ENCODE data around the gene PTPRC.

Gene PTPRC

DNA sequence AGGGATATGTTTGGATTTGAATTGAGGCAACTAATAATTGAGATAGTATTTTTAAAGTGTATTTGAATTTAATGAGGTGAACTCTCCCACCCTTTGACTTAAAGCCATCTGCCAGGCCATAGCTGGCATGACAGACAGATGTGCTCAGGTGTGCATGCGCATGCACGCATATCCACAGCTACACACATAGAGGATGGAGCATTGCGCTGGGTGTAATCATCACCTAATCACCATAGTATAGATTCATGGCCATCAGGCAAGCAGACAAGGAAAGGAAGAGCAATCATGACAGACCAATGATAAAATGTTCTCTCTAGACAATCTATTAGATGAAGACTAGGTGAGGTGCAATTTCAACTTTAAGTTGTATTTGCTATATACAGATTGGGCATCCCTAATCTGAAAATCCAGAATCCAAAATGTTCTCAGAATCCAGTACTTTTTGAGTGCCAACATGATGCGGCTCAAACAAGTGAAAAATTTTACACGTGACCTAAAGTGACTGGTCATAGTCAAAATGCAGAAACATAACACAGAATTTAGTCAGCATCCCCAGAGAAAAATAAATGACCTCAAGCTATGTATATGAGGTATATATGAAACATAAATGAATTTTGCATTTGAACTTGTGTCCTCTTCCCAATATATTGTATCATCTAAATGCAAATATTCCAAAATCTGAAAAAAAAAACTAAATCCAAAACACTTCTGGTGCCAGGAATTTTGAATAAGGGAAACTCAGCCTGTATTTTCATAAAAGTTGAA is 70.1 kb downstream of the PTPRC start:
- no peak for DNase-seq

DNA sequence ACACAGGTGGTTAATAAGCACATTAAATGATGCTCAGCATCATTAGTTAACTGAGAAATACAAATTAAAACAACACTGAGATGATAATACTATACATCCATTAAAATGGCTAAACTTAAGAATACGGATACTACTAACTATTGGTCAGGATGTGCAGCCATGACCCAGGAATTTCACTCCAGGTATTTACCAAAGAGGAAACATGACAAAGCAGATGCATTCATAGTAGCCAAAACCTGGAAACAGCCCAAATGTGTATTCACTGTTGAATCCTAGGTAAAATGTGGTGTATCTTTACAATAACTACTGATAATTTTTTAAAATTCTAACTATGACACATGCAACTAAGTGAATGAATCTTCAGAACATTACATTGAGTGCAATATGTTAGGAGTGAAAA is 73.0 kb downstream of the PTPRC start:
- DNase-seq, result no peak

DNA sequence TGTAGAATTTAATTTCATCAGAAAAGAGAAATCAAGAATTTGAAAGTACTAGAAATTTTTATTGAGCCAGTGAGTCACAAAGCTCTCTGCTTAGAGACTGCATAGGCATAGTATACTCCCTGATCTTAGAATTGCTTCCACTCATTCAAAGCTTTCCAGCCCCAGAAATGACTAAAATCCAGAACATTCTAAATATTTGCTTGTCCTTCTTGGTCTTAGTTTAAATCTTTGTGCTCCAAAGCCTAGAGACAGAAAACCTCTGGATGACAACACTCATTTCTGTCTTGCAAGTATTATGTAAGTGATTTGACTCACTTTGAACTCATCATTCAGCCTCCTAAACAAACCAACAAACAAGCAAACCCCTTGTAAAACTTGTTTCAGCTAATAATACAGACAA is 74.2 kb downstream of the PTPRC start:
- no peak for DNase-seq

DNA sequence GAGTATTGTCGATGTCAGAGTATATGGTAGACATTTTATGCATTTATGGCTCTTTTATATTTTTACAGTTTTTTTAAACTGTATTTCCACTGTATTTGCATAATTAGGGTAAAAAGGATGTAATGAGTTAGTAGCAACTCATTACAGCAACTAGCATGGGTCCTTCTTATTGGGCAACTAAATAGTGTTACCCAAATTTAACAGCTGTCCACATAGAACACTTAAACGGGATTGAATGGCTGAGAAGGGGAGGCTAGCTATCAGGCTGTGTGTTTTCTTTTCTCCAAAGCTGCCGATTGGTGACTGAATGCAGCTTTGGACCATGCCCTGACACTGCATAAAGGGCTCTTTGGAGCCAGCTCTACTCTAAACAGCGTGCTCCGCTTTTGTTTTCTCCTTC is 75.4 kb downstream of the PTPRC start:
- DNase-seq, result no peak

DNA sequence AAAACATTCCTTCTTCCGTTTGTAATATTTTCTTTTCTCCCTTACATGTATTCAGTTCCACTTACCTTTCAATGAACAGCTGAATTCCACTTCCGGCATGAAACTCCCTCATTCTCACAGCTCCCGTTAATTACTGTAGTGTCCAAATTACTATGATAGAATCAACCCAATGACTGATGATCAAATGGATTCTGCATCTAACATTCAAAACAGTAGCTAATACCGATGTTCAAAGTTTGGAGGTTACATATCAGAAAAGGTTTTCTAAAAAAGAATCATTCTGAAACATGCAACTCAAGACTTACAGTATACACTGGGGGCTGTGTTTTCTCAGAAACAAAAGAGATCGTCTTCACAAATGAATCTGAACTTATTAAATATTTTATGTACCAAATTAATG is 77.2 kb downstream of the PTPRC start:
- DNase-seq, result no peak

DNA sequence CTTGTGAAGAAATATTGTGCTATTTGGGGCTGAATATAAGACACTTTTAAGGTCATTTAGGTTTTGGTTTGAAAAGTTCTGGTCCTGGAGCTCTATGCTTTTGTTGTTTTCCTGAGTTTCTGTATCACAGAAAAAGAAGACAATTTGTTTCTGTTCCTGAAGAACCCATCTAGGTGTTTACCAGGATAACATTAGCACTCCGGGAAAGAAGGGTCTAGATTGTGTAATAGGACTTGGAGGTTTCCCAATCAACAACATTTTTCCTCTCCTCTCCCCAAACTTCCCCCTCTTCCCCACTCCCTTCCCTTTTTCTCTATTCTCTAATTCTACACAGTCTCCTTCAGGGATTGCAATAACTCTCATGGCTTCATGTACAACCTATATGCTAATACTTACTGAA is 78.7 kb downstream of the PTPRC start:
- no peak for DNase-seq

DNA sequence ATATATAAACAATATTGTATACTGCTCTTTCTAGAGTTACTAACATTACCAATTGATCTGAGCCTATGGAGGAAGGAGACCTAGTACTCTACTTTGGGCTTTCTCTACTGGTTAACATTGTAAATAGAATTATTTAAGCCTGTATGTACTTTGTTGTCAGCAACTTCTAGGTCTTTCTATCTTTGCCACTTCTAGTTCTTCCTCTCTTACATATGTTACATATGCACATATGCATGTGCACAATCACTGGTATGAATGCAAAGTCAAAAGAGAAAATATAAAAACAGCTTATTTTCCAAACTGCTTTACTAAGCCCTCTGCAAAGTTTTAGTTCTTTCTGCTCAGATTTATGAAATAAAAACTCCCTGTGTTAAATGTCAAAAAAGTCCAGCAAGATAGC is 84.3 kb downstream of the PTPRC start:
- no peak for DNase-seq

DNA sequence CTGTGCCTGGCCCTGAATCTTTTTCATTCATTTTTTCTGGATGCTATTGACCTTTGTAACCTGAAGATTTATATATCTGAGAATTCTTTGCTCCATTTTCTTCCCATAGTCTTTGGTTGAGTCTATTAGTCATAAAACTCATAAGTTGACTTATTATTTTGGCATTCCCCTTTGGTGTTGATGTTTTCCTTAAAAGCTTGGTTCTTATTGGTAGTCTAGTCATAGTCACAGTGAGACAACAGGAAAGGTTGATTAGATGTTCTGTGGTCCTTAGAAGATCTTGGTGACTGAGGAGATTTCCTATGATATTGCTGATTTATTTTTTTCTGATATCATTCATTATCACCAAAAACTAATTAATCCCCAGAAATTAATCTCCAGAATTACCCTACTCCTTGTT is 86.2 kb downstream of the PTPRC start:
- DNase-seq, result no peak

DNA sequence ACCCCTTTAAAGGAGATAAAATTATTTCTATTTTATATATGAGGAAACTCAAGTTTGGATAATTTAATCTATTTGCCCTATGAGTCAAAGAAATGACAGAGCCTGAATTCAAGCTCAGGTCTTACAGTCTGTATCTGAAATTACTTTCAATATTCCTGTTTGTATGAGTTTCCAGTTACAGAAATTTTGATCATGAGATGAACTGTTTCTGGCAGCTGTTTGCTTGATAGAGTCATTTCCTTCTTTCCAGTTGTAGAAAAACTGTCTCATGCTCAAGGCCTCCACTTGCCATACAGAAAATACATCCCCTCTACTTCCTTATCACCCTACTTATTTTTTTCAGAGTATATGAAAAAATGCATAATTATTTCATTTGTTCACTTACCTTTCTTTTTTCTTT is 87.6 kb downstream of the PTPRC start:
- no peak for DNase-seq

DNA sequence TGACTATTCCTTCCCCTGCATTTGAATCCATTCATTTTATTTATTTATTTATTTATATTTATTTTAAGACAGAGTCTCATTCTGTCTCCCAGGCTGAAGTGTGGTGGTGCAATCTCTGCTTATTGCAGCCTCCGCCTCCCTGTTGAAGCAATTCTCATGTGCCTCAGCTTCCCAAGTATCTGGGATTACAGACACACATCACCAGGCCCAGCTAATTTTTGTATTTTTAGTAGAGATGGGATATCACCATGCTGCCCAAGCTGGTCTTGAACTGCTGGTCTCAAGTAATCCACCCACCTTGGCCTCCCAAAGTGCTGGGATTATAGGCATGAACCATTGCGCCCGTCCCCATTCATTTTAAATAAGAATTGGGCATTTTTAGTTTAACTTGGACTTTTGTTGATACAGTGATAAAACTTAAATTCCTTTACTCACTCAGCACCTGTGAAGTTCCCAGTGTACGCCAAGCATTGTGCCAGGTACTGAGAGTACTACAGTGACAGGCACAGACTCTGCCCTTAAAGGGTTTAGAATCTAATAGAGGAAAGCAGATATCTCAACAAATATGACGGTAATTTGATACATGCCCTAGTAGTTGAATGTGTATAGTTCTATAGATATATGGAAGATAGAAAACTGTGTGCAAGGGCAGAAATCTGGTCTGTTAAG is 90.5 kb downstream of the PTPRC start:
- no peak for DNase-seq

DNA sequence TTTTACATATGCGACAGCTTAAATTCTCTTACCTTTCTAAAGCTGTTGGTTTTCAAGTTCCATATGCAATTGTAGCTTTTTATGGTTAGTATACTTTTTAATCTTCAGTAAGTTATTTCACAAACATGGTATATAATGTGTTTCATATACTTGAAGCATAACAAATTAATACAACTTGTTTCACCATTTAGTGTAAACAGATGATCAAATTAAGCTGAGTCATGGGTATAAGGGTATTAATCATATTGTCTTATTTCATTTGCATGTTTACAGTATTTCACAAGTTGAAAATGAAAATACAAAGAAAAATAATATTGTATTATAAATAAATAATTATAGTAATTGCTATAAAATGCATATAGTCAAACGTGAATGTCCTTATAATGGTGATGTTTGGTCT is 92.1 kb downstream of the PTPRC start:
- no peak for DNase-seq

DNA sequence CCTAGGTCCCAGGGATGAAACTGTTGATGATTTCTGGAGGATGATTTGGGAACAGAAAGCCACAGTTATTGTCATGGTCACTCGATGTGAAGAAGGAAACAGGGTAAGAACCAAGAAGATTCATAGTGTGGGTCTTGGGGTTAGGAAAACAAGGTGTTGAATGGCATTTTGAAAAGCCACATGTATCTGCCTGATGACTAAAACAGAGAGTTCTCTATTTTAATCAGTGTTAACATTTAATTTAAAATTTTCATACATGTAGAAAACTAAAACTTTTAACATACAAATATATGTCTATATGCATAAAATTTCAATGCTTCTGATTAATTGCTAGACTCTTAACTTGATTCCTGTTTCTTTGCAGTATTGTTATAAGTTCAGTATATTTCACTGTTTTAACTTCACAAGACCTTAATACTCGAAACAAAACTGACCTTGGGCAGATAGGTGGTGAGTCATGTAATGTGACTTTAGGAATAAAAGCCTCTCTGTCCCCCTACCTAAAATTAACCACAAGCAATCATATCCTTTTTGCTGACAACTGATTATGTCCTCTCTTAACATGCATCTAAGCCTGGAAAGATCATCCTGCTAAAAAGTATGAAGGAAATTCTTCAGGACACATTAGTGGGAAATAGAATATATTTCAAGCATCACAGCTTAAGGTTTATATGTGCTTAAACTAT is 95.6 kb downstream of the PTPRC start:
- no peak for DNase-seq

DNA sequence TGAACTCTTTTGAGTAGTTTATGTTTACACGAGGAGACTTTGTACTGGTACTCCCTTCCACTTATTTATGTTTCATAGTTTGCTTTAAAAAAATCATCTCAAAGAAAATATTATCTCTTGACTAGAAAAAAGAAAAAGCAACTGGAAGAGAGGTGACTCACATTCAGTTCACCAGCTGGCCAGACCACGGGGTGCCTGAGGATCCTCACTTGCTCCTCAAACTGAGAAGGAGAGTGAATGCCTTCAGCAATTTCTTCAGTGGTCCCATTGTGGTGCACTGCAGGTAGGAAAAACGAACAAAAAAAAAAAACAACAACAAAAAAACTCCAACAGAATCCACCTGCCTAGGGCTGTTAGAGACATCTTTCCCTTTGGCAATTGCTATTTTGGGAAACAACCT is 102.9 kb downstream of the PTPRC start:
- DNase-seq, result no peak

DNA sequence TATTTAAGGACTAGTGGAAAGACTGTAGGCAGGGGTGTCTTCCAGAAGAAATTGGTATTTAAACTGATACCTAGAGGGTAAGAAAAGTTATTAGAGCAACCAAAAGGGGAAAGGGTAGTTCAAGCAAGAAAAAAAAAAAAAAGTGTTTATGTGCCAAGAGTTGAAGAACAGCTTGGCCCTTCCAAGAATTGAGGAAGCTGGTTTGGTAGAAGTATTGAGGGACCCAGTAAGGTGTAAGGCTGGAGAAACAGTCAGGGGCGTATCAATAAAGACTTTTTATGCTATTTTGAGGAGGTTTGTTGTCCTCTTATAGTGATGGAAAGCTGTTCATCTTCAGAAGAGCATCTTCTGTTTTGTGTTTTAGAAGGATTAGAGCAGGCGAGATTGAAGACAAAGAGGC is 108.3 kb downstream of the PTPRC start:
- DNase-seq, result no peak

DNA sequence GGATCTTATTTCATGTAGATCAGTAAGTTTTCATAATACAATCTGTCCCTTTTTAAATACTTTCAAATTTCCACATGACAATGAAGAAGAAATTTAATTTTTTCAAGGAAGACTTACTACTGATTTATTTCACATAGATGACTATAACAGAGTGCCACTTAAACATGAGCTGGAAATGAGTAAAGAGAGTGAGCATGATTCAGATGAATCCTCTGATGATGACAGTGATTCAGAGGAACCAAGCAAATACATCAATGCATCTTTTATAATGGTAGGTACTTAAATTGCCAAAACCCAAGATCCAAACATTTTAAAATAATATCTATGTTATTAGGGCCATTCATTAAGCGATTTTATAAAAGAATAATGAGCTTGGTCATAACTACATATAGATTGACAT is 110.4 kb downstream of the PTPRC start:
- DNase-seq, result no peak

DNA sequence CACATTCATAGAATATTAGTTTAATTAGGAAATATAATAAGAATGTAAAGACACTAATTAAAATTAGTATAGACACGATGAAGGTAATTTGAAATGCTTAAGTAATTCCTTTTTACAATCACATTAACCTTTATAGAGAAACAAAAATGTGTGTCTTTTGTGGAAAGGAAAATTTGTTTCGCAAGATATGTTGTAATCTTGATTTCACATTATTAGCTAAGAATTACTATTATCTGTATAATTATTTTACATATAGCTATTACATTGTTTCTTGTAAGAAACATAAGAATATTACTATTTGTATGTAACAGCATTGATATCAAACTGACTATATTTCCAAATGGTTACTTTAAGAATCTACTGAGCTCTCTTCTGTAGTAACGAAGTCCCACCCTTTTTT is 111.2 kb downstream of the PTPRC start:
- DNase-seq, result no peak

DNA sequence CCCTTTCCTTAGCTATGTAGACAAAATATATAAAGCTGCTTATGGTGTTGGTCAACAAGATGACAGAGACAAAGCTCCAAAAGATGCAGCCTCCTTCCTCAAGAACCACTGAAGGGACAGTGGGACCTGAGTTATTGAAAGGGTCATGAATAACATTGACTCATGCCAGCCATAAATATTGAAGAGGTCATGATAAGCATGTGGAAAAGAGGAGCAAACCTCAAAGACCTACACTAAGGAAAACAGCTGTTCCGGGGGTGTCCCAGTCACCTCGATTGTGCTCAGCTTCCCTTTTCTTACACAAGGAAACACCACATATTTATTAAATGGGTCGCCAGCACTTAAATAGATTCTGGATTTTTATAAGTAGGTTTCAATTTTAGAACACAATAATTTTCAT is 112.9 kb downstream of the PTPRC start:
- DNase-seq, result no peak

DNA sequence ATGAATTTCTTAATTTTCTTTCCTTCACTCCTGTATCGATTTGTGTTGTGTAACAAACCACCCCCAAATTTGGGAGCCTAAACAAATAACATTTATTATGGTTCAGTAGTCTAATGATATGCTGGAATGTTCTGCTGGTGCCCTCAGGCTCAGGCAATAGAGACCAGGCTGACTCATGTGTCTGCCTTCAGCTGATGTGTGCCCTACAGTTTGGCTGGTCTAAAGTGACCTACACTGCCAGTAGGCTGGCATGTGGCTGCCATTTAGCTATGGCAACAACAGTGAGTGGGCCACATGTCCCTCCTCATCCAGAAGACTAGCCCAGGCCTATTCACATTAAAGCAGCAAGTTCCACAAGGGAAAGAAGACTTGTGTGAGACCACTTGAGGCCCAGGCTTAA is 115.8 kb downstream of the PTPRC start:
- no peak for DNase-seq

DNA sequence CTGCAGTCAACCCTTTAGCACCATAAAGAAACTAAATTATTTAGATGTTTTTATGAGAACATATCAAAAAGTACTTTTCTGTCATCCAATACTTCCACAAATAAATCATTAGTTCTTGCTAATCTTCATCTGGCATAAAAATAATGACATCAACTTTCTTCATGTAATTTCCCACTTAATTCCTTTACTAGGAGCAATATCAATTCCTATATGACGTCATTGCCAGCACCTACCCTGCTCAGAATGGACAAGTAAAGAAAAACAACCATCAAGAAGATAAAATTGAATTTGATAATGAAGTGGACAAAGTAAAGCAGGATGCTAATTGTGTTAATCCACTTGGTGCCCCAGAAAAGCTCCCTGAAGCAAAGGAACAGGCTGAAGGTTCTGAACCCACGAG is 116.9 kb downstream of the PTPRC start:
- DNase-seq, result no peak

DNA sequence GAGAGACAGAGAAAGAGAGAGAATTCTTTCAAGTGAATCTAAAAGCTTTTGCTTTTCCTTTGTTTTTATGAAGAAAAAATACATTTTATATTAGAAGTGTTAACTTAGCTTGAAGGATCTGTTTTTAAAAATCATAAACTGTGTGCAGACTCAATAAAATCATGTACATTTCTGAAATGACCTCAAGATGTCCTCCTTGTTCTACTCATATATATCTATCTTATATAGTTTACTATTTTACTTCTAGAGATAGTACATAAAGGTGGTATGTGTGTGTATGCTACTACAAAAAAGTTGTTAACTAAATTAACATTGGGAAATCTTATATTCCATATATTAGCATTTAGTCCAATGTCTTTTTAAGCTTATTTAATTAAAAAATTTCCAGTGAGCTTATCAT is 117.6 kb downstream of the PTPRC start:
- no peak for DNase-seq

DNA sequence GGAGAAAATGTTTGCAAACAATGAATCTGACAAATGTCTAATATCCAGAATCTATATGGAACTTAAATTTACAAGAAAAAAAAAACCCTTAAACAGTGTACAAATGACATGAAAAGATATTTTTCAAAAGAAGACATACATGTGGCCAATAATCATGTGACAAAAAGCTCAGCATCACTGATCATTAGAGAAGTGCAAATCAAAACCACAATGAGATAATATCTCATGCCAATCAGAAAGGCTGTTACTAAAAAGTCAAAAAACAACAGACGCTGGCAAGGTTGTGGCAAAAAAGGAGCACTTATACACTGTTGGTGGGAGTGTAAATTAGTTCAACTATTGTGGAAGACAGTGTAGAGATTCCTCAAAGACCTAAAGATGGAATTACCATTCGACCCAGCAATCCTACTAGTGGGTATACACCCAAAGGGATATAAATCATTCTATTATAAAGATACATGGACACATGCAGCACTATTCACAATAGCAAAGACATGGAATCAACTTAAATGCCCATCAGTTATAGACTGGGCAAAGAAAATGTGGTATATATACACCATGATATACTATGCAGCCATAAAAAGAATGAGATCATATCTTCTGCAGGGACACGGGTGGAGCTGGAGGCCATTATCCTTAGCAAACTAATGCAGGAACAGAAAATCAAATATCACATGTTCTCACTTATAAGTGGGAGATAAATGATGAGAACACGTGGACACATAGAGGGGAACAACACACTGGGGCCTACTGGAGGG is 123.2 kb downstream of the PTPRC start:
- DNase-seq, result no peak

DNA sequence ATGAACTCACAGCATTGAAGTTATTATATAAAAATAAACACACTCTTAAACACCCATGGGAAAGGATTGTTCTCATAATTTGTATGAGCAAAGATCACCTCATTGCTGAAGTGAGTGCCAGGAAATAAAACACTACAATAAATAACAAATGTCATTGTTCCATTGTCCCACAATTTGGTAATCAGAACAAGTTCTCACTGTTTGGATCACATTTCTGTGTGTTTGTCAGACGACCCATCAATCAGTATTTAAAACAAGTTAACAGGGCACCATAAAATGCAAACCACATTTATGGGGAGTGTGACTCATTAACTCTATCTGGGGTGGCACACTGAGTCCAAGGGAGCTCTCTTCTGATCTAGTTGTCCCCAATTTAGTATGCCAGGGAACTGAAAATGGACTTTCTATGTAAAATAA is 124.5 kb downstream of the PTPRC start:
- DNase-seq, result no peak

DNA sequence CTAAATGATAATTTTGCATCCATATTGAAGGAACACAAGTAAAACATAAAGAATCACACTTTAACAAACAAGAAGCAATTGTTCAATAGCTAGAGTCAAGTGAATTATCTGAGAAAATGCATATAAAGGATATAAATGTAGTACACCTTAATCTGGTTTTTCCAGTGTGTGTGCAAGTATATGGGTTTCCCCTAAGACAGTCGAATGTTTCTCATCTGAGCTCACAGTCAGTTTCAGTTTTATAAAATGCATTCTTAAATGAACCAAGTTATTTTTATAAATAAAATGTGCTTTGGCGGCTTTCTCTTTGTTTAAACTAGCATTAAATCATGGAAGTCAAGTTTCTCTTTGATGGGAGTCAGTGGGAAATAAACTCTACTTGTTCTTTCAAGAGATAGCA is 125.9 kb downstream of the PTPRC start:
- DNase-seq, result no peak

DNA sequence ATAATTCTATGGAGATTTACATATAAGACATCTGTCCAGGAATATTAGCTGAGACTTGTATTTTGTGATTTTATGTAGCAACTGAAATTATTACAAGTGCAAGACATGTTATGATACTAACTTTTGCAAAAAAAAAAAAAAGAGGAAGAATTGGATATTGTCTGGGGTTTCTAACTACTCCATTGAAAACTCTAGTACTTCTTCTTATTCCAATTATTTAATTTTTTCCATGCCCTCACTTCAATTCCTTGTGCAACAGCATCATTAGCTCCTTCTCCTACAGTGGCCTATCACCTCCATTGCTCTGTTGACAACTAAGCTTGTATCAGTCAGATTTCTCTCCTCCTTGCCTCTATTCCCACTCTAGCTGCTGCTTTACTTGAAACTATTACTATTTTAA is 126.6 kb downstream of the PTPRC start:
- no peak for DNase-seq

Data from NCI-H1930 (cell line).